ENCODE results near the gene PTOV1.

- no peak for TF ChIP-seq GABPA (IDR thresholded peaks at IDR 0.05; ENCODE audit: borderline replicate concordance, insufficient read depth, low read length)
- no peak for TF ChIP-seq CTCF (IDR thresholded peaks at IDR 0.05; ENCODE audit: control extremely low read depth in 1 of 3, insufficient read depth in 1 of 3, low read depth in 1 of 3, low read length in 3 of 3)
- no peak for TF ChIP-seq RXRA (IDR thresholded peaks at IDR 0.05; ENCODE audit: insufficient read depth, low read depth, low read length)
- TF ChIP-seq ZNF274 (IDR thresholded peaks at IDR 0.05; ENCODE audit: borderline replicate concordance, extremely low read depth, low read length): no peak
- no peak; the same call in 1 of the 2 replicates for TF ChIP-seq POLR2AphosphoS5 (IDR thresholded peaks at IDR 0.05; ENCODE audit: low read depth, low read length)
- TF ChIP-seq SRF (IDR thresholded peaks at IDR 0.05; ENCODE audit: low read depth, low read length): no peak
- no peak for TF ChIP-seq RFX5 (IDR thresholded peaks at IDR 0.05; ENCODE audit: borderline replicate concordance, low read depth, low read length)
- TF ChIP-seq EZH2 (IDR thresholded peaks at IDR 0.05; ENCODE audit: low read depth, low read length, severe bottlenecking): no peak
- no peak for TF ChIP-seq TAF1 (IDR thresholded peaks at IDR 0.05; ENCODE audit: low read depth, low read length)
- TF ChIP-seq SP1 (IDR thresholded peaks at IDR 0.05; ENCODE audit: low read depth, low read length): no peak
- TF ChIP-seq, protein P1, sequence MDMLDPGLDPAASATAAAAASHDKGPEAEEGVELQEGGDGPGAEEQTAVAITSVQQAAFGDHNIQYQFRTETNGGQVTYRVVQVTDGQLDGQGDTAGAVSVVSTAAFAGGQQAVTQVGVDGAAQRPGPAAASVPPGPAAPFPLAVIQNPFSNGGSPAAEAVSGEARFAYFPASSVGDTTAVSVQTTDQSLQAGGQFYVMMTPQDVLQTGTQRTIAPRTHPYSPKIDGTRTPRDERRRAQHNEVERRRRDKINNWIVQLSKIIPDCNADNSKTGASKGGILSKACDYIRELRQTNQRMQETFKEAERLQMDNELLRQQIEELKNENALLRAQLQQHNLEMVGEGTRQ (IDR thresholded peaks at IDR 0.05; ENCODE audit: low read length): no peak
- no peak for TF ChIP-seq YY1 (IDR thresholded peaks at IDR 0.05; ENCODE audit: low read depth, low read length)
Observed at GRCh38 chr19:49908480-49909420, 57.8 kb downstream of the PTOV1 start.

Data from H1 (cell line).